IMR-90 (cell line): Measurements from ENCODE around the gene USP32. TPM values are rescaled to one million over a fixed set of nuclear protein-coding genes. Genes with fewer than 3 reads are reported as not detected.

ENCODE experiments used
- ATAC-seq: fragments of 200-7000 bp; cut with Tn5 transposase; 2 replicates; pipeline ENCODE4 v1.9.1; 2020; ENCODE audit warnings: low read depth, mild to moderate bottlenecking, moderate library complexity
- BruUV-seq: library from RNA; stranded (reverse); fragments of 400-500 nt; replicated peaks from 2 replicates; lab custom pipeline; 2021; lab: Mats Ljungman, UMichigan
- CTCF ChIA-PET: fragments of 300-600 bp; formaldehyde crosslinking; extraction: SDS; loops from one replicate; lab custom pipeline; 2021; ENCODE audit warnings: antibody characterized with exemption; lab: Yijun Ruan, JAX
- POLR2A ChIA-PET: fragments of 300-600 bp; sonication (Branson Sonifier 250); formaldehyde crosslinking; loops from one replicate; lab custom pipeline; 2022; ENCODE audit warnings: antibody characterized with exemption; ENCODE audit not compliant: unreplicated experiment; lab: Charles Lee
- DNase-seq: peaks from one replicate; pipeline ENCODE4 v3.0.0; 2013
- H2AFZ ChIP-seq: replicated peaks from 2 replicates; pipeline ENCODE3; 2013; ENCODE audit warnings: low read length, mild to moderate bottlenecking; ENCODE audit not compliant: poor library complexity
- H2AK5ac ChIP-seq: 2 replicates; pipeline ENCODE4 v1.6.1; 2013; ENCODE audit warnings: low read depth, low read length, inconsistent platforms
- H2AK9ac ChIP-seq: replicated peaks from 2 replicates; pipeline ENCODE3; 2013; ENCODE audit warnings: mild to moderate bottlenecking, low read depth, low read length, moderate library complexity; ENCODE audit not compliant: poor library complexity
- H2BK120ac ChIP-seq: 2 replicates; pipeline ENCODE4 v1.6.1; 2013; ENCODE audit warnings: low read depth, low read length, inconsistent platforms
- H2BK15ac ChIP-seq: 3 replicates; pipeline ENCODE4 v1.6.1; 2013; ENCODE audit warnings: low read depth, low read length, inconsistent platforms
- H2BK20ac ChIP-seq: 2 replicates; pipeline ENCODE4 v1.6.1; 2013; ENCODE audit warnings: low read depth, mild to moderate bottlenecking, inconsistent platforms, low read length, moderate library complexity
- H2BK5ac ChIP-seq: 2 replicates; pipeline ENCODE4 v1.6.1; 2013; ENCODE audit warnings: mild to moderate bottlenecking, low read depth, low read length, inconsistent platforms; ENCODE audit not compliant: poor library complexity, severe bottlenecking
- H3K14ac ChIP-seq: replicated peaks from 2 replicates; pipeline ENCODE4 v1.6.1; 2013; ENCODE audit warnings: low read depth, low read length, inconsistent platforms
- H3K18ac ChIP-seq: 2 replicates; pipeline ENCODE4 v1.6.1; 2013; ENCODE audit warnings: low read depth, low read length, control low read depth
- H3K23ac ChIP-seq: 2 replicates; pipeline ENCODE4 v1.6.1; 2013; ENCODE audit warnings: low read depth, low read length, inconsistent platforms
- H3K27ac ChIP-seq: 2 replicates; pipeline ENCODE4 v1.5.1; 2013; ENCODE audit warnings: mild to moderate bottlenecking, control low read depth, low read length; ENCODE audit not compliant: insufficient read depth
- H3K27me3 ChIP-seq: 2 replicates; pipeline ENCODE4 v1.6.1; 2013; ENCODE audit warnings: low read length; ENCODE audit not compliant: control insufficient read depth, insufficient read depth
- H3K36me3 ChIP-seq: 2 replicates; pipeline ENCODE4 v1.6.1; 2013; ENCODE audit warnings: low read length, mixed read lengths; ENCODE audit not compliant: control insufficient read depth, insufficient read depth
- H3K4ac ChIP-seq: 2 replicates; pipeline ENCODE4 v1.6.1; 2013; ENCODE audit warnings: low read depth, low read length, inconsistent platforms
- H3K4me1 ChIP-seq: 2 replicates; pipeline ENCODE4 v1.6.1; 2013; ENCODE audit warnings: low read length, mixed read lengths; ENCODE audit not compliant: control insufficient read depth, insufficient read depth
- H3K4me2 ChIP-seq: 2 replicates; pipeline ENCODE4 v1.6.1; 2013; ENCODE audit warnings: low read depth, mild to moderate bottlenecking, control low read depth, low read length, moderate library complexity
- H3K4me3 ChIP-seq: 2 replicates; pipeline ENCODE4 v1.5.1; 2013; ENCODE audit warnings: low read depth, mild to moderate bottlenecking, control low read depth, low read length, moderate library complexity; ENCODE audit not compliant: insufficient read depth
- H3K56ac ChIP-seq: 2 replicates; pipeline ENCODE4 v1.6.1; 2013; ENCODE audit warnings: low read length, inconsistent platforms; ENCODE audit not compliant: insufficient read depth; ENCODE audit errors: extremely low read depth
- H3K79me1 ChIP-seq, 2 experiments: 2 replicates each; pipeline ENCODE4 v1.6.1; 2013; ENCODE audit warnings: low read length in 2 of 2, inconsistent platforms in 1 of 2, low read depth in 1 of 2
- H3K9ac ChIP-seq: 2 replicates; pipeline ENCODE4 v1.6.1; 2013; ENCODE audit warnings: low read depth, low read length, control low read depth
- H3K9me1 ChIP-seq: 2 replicates; pipeline ENCODE4 v1.6.1; 2013; ENCODE audit warnings: low read length, inconsistent platforms; ENCODE audit not compliant: insufficient read depth
- H3K9me3 ChIP-seq: 2 replicates; pipeline ENCODE4 v1.6.1; 2013; ENCODE audit warnings: low read length; ENCODE audit not compliant: control insufficient read depth, insufficient read depth
- H4K20me1 ChIP-seq: 2 replicates; pipeline ENCODE4 v1.6.1; 2013; ENCODE audit warnings: low read length, inconsistent platforms; ENCODE audit not compliant: insufficient read depth
- H4K5ac ChIP-seq: 2 replicates; pipeline ENCODE4 v1.6.1; 2013; ENCODE audit warnings: mild to moderate bottlenecking, low read depth, low read length, control low read depth
- H4K8ac ChIP-seq, 2 experiments: 2 replicates each; pipeline ENCODE4 v1.6.1; 2013; ENCODE audit warnings: low read depth in 2 of 2, low read length in 2 of 2, control low read depth in 1 of 2, inconsistent platforms in 1 of 2
- H4K91ac ChIP-seq: 2 replicates; pipeline ENCODE4 v1.6.1; 2013; ENCODE audit warnings: low read depth, low read length, inconsistent platforms; ENCODE audit not compliant: insufficient read depth
- BHLHE40 ChIP-seq: fragments of 150-350 bp; IDR thresholded peaks from 2 replicates; pipeline ENCODE4 v1.6.1; 2016; ENCODE audit warnings: mild to moderate bottlenecking, low read depth, low read length
- CEBPB ChIP-seq: IDR thresholded peaks from 2 replicates; pipeline ENCODE4 v1.6.1; 2012; ENCODE audit warnings: low read depth, low read length, improper control_type of control experiment
- CHD1 ChIP-seq: IDR thresholded peaks from 2 replicates; pipeline ENCODE4 v1.6.1; 2012; ENCODE audit warnings: low read depth, low read length, improper control_type of control experiment
- CTCF ChIP-seq: conservative IDR thresholded peaks from 2 replicates; pipeline ENCODE4 v1.5.1; 2012; ENCODE audit warnings: mild to moderate bottlenecking, low read depth, low read length, improper control_type of control experiment
- FOS ChIP-seq: fragments of 150-350 bp; IDR thresholded peaks from 2 replicates; pipeline ENCODE4 v1.6.1; 2016; ENCODE audit warnings: low read depth, low read length
- MAFK ChIP-seq: IDR thresholded peaks from 2 replicates; pipeline ENCODE4 v1.6.1; 2012; ENCODE audit warnings: low read depth, low read length, improper control_type of control experiment
- MAZ ChIP-seq: IDR thresholded peaks from 2 replicates; pipeline ENCODE4 v1.6.1; 2012; ENCODE audit warnings: low read depth, mild to moderate bottlenecking, low read length, improper control_type of control experiment, moderate library complexity, borderline replicate concordance
- MXI1 ChIP-seq: IDR thresholded peaks from 2 replicates; pipeline ENCODE4 v1.6.1; 2012; ENCODE audit warnings: low read depth, mild to moderate bottlenecking, low read length, moderate library complexity, borderline replicate concordance
- NFE2L2 ChIP-seq: fragments of 150-350 bp; IDR thresholded peaks from 2 replicates; pipeline ENCODE4 v1.6.1; 2016; ENCODE audit warnings: low read depth, mild to moderate bottlenecking, low read length
- POLR2A ChIP-seq: IDR thresholded peaks from 2 replicates; pipeline ENCODE4 v1.6.1; 2012; ENCODE audit warnings: mild to moderate bottlenecking, low read depth, low read length
- RAD21 ChIP-seq: IDR thresholded peaks from 2 replicates; pipeline ENCODE4 v1.6.1; 2012; ENCODE audit warnings: low read length, improper control_type of control experiment
- RCOR1 ChIP-seq: IDR thresholded peaks from 2 replicates; pipeline ENCODE4 v1.6.1; 2012; ENCODE audit warnings: mild to moderate bottlenecking, low read length, improper control_type of control experiment; ENCODE audit not compliant: insufficient replicate concordance
- RFX5 ChIP-seq: IDR thresholded peaks from 2 replicates; pipeline ENCODE4 v1.8.0; 2012; ENCODE audit warnings: low read depth, mild to moderate bottlenecking, low read length, moderate library complexity
- SMC3 ChIP-seq: fragments of 150-350 bp; IDR thresholded peaks from 2 replicates; pipeline ENCODE4 v1.6.1; 2016; ENCODE audit warnings: low read depth, mild to moderate bottlenecking, antibody characterized with exemption, low read length, moderate library complexity
- WGBS, 2 experiments: methylation state at CpG; one replicate each; pipeline versions ENCODE4 v1.1.5 to v1.1.7; 2013; ENCODE audit warnings: missing lambda C conversion rate in 2 of 2; ENCODE audit not compliant: insufficient read length in 1 of 2; ENCODE audit errors: extremely low coverage in 2 of 2; 5-methylcytosine and 5-hydroxymethylcytosine counted together
- dilution Hi-C: fragments of 300-500 bp; cut with HindIII; formaldehyde crosslinking; loops from one replicate; pipeline ENCODE4 v1.14.3; 2018; ENCODE audit warnings: low sequenced_read_pairs; ENCODE audit not compliant: unreplicated experiment
- in situ Hi-C: fragments of 300-500 bp; cut with MboI; formaldehyde crosslinking; loops from 3 replicates; pipeline ENCODE4 v1.14.3; 2019; ENCODE audit warnings: low sequenced_read_pairs, inconsistent platforms, mixed read lengths
- intact Hi-C: fragments of 100-400 bp; cut with micrococcal nuclease; formaldehyde crosslinking; loops from 2 replicates; pipeline ENCODE4 v1.10.0; 2022
- polyA plus RNA-seq, 3 experiments: library from polyadenylated mRNA; depleted of rRNA; stranded (reverse); fragments of >200 nt; gene quantifications; 2 replicates each; pipeline ENCODE4 v1.2.3, GENCODE V29; 2012; ENCODE audit warnings: low replicate concordance in 1 of 3
- total RNA-seq: library from RNA; depleted of rRNA; stranded (reverse); fragments of >200 nt; gene quantifications from 2 replicates; pipeline ENCODE4 v1.2.3, GENCODE V29; 2012
- TF ChIP-seq, protein P1 (sequence below): fragments of 150-350 bp; IDR thresholded peaks from 2 replicates; pipeline ENCODE4 v1.6.1; 2016; ENCODE audit warnings: low read depth, mild to moderate bottlenecking, low read length, moderate library complexity, borderline replicate concordance
- TF ChIP-seq, protein P2 (sequence below): fragments of 150-350 bp; IDR thresholded peaks from 2 replicates; pipeline ENCODE4 v1.6.1; 2017; ENCODE audit warnings: mild to moderate bottlenecking, antibody characterized with exemption, low read length, low read depth

The USP32 gene
- total and polyA plus RNA-seq, 2 of the 4 experiments (the other 2 are of a cell fraction): 16.8 to 46.8 TPM

- no peak overlapping the region for H3K4me2 ChIP-seq
- no peak overlapping the region for H3K18ac ChIP-seq
- H3K79me1 ChIP-seq: no peaks in the 10 kb centered on the region
- DNase-seq: no peak
- H3K23ac ChIP-seq: no peak overlapping the region
- WGBS, 2 experiments: no CpG with 5 or more reads among the region's 3 CpGs
- POLR2A ChIA-PET: no interaction called here
- no peak overlapping the region for H3K4me3 ChIP-seq
- H3K56ac ChIP-seq: no peak overlapping the region
- H3K9ac ChIP-seq: no peak overlapping the region
- H2BK5ac ChIP-seq: no peak overlapping the region
- BruUV-seq: no TSS peak
- no peak overlapping the region for H4K8ac ChIP-seq
- H2BK15ac ChIP-seq: no peak overlapping the region
- H2BK20ac ChIP-seq: no peak overlapping the region
- H4K5ac ChIP-seq: no peak overlapping the region
- no peak overlapping the region for H2AK5ac ChIP-seq
- dilution Hi-C loops (no loop called here), in situ Hi-C loops (loop anchor here (25.0 kb wide), 1 partner anchor 287 kb away; the partner anchor contains the start of gene CA4), intact Hi-C loops (no loop called here)
- no peaks in the 10 kb centered on the region for H4K20me1 ChIP-seq
- no peaks in the 10 kb centered on the region for H3K9me3 ChIP-seq
- no peaks in the 10 kb centered on the region; the same call in 1 of the 2 replicates for H3K27me3 ChIP-seq
- H4K91ac ChIP-seq: no peak overlapping the region
- H2AK9ac ChIP-seq: no peak overlapping the region
- no peaks in the 10 kb centered on the region for H3K9me1 ChIP-seq
- H2AFZ ChIP-seq: no peak overlapping the region
- no peak overlapping the region for H3K14ac ChIP-seq
- H3K4ac ChIP-seq: no peak overlapping the region
- no peaks in the 10 kb centered on the region; the same call in 1 of the 2 replicates for H3K4me1 ChIP-seq
- ATAC-seq: no peak
- H3K36me3 ChIP-seq: no peaks in the 10 kb centered on the region
- TF ChIP-seq CTCF (no peak), POLR2A (no peak), FOS (no peak), MAFK (no peak), CHD1 (no peak), BHLHE40 (no peak), NFE2L2 (no peak), RFX5 (no peak), RAD21 (no peak), SMC3 (no peak), CEBPB (no peak), MAZ (no peak), RCOR1 (no peak), MXI1 (no peak)
- TF ChIP-seq, protein P1, sequence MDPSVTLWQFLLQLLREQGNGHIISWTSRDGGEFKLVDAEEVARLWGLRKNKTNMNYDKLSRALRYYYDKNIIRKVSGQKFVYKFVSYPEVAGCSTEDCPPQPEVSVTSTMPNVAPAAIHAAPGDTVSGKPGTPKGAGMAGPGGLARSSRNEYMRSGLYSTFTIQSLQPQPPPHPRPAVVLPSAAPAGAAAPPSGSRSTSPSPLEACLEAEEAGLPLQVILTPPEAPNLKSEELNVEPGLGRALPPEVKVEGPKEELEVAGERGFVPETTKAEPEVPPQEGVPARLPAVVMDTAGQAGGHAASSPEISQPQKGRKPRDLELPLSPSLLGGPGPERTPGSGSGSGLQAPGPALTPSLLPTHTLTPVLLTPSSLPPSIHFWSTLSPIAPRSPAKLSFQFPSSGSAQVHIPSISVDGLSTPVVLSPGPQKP: no peak
- TF ChIP-seq, protein P2, sequence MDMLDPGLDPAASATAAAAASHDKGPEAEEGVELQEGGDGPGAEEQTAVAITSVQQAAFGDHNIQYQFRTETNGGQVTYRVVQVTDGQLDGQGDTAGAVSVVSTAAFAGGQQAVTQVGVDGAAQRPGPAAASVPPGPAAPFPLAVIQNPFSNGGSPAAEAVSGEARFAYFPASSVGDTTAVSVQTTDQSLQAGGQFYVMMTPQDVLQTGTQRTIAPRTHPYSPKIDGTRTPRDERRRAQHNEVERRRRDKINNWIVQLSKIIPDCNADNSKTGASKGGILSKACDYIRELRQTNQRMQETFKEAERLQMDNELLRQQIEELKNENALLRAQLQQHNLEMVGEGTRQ: no peak
- no peak overlapping the region for H2BK120ac ChIP-seq
- no peak overlapping the region for H3K27ac ChIP-seq
- CTCF ChIA-PET: no interaction called here
Measured at GRCh38 chr17:60423865-60424264, 31.9 kb upstream of the USP32 start.
